ENCODE results near the gene LAIR1. TPM values are rescaled to one million over a fixed set of nuclear protein-coding genes. Genes with fewer than 3 reads are reported as not detected.

LAIR1 gene
- total RNA-seq, 4 donors from 2014 or later, result 0.57 to 11.4 (median 6.1) TPM

DNA sequence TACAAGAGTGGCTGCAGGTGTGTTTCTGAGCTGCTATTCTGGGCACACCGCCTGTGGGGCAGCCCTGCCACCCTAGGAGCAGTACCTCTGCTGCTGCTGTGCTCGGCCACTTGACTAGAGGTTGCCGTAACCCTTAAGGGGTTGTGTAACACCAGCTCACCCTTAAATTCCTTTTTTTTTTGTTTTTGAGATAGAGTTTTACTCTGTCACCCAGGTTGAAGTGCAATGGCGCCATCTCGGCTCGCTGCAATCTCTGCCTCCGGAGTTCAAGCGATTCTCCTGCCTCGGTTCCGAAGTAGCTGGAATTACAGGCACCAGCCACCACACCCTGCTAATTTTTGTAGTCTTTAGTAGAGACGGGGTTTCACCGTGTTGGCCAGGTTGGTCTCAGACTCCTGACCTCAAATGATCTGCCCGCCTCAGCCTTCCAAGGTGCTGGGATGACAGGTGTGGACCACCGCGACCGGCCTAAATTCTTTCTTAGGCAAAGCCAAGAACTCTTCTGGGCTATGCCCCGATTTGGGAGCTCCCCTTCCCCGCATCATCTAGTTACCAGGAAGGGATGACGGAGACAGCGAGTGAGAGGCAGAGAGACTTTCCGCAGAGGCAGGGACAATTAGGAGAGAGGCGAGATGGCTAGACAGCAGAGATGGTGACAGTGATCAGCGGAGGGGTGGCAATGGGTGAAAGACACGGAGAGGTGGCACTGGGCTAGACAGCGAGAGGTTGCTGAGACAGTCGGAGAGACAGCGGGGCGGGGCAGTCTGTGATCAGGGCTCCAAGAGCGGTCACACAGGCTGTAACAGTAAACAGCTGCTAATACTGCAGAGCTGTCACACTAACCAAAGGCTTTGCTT lies 47.4 kb downstream of the LAIR1 start:
- Histone ChIP-seq H3K4me3 (no peak overlapping the region), H3K9me3 (no peaks in the 10 kb centered on the region), H3K27ac (no peak overlapping the region), H3K4me1 (no peaks in the 10 kb centered on the region), H3K27me3 (peaks cover 0 to 57% (median 0%) of the 10 kb centered on the region in 4 donors), H3K36me3 (no peaks in the 10 kb centered on the region)
- intact Hi-C loops (cut with DNase I), result no loop called here
- TF ChIP-seq, protein P1, sequence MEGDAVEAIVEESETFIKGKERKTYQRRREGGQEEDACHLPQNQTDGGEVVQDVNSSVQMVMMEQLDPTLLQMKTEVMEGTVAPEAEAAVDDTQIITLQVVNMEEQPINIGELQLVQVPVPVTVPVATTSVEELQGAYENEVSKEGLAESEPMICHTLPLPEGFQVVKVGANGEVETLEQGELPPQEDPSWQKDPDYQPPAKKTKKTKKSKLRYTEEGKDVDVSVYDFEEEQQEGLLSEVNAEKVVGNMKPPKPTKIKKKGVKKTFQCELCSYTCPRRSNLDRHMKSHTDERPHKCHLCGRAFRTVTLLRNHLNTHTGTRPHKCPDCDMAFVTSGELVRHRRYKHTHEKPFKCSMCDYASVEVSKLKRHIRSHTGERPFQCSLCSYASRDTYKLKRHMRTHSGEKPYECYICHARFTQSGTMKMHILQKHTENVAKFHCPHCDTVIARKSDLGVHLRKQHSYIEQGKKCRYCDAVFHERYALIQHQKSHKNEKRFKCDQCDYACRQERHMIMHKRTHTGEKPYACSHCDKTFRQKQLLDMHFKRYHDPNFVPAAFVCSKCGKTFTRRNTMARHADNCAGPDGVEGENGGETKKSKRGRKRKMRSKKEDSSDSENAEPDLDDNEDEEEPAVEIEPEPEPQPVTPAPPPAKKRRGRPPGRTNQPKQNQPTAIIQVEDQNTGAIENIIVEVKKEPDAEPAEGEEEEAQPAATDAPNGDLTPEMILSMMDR (IDR thresholded peaks at IDR 0.05), result no peak
- DNase-seq, result no peak
- 47 to 77% methylated on average over 15 to 23 of the region's 29 CpGs for WGBS, 2 donors

DNA sequence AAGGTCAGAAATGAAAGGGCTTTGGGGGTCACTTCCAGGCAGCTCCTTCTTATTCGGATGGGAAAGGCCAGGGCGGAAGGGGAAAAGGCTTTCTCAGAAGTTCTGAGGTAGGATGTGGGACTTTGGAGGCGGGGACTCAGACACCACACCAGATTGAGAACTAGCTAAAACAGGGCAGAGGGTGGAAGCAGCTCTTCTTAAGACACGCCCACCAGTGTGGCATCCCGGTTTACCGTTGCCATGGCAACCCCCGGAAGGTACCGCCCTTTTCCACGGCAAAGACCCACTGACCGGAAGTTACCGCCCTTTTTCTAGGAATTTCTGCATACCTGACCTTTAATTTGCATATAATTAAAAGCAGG lies 48.0 kb downstream of the LAIR1 start:
- no peak overlapping the region for H3K27ac ChIP-seq
- TF ChIP-seq POLR2A (IDR thresholded peaks at IDR 0.05), result no peak
- TF ChIP-seq, protein P1 (IDR thresholded peaks at IDR 0.05), result no peak
- H3K4me1 ChIP-seq, result no peaks in the 10 kb centered on the region
- 22 to 41% methylated on average over 9 to 11 of the region's 11 CpGs for WGBS, 2 donors
- intact Hi-C loops (cut with DNase I), result no loop called here
- no peaks in the 10 kb centered on the region for H3K36me3 ChIP-seq
- H3K27me3 ChIP-seq, result peaks cover 0 to 57% (median 0%) of the 10 kb centered on the region in 4 donors
- H3K9me3 ChIP-seq, result no peaks in the 10 kb centered on the region
- no peak overlapping the region for H3K4me3 ChIP-seq
- no peak for DNase-seq

DNA sequence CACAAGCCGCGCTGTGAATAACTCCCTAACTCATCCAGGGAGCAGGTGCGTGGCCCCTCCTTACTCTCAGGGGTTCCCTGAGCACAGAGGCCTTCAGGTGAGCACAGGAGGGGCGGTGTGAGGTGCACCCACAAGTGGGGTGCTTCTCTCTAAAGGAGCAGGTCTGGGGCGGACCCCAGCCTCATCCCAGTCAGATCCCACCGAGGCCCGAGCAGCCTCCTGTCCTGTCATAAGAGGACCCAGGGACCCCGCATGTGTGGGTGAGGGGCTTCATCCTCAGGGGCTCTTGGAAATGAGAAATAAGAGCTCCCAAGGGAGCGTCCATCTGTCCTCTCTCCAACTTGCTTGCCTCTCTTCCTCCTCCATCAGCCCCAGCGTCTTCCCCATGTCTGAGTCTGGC lies 48.8 kb downstream of the LAIR1 start:
- H3K9me3 ChIP-seq, result no peaks in the 10 kb centered on the region
- intact Hi-C loops (cut with DNase I), result no loop called here
- no peak for TF ChIP-seq POLR2A (IDR thresholded peaks at IDR 0.05)
- TF ChIP-seq, protein P1 (IDR thresholded peaks at IDR 0.05), result no peak
- H3K36me3 ChIP-seq, result no peaks in the 10 kb centered on the region
- 78 to 81% methylated on average over 9 of the region's 10 CpGs for WGBS, 2 donors
- H3K27ac ChIP-seq, result no peak overlapping the region
- H3K4me3 ChIP-seq, result no peak overlapping the region
- H3K4me1 ChIP-seq, result no peaks in the 10 kb centered on the region
- peaks cover 0 to 57% (median 0%) of the 10 kb centered on the region in 4 donors for H3K27me3 ChIP-seq
- no peak for DNase-seq

DNA sequence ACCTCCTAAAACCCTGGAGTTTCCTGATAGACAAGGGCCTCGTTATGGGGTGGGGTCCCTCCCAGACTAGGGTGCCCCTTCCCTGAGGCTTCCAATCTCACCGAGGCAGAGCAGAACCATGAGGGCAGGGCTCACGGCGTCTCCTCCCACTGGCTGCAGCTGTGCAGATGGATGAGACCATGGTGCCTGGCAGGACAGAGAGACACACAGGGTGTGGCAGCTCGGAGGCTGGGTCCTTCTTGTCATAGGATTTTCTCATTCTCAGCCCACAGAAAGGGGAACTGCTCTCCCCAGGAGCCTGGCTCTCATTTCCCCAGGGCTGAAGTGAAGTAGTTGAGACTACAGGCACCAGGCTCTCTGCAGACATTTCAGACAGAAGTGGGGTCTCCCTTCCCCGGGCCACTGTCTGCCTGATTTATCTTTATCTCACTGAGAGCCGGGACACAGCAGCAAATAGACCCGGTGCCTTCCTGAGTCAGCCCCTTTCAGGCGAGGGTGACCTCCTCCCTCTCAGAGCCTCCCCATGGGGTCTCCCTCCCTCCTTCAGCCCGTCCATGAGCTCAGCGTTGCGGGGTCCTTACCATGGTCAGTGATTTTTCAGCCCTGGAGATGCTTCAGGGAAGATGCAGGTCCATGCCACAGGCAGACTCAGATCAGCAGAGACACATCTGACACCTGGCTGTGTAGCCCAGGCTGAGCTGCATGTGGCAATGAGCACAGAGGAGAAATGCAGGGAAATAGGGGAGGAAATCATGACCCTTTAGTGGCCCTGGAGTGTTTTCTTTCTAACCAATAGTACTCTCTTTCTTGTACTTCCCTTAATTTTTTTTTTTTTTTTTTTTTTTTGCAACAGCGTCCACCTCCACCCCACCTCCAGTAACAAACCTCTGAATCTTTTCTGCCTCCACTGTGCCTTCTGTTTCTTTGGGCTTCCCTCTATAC lies 52.0 kb downstream of the LAIR1 start, which contains the start of gene LILRA5:
LILRA5 (minus strand) TSS at position 731 of the 942 bp plus-strand sequence; CDS start at position 584, 147 bp downstream.
- Histone ChIP-seq H3K27me3 (peaks cover 0 to 39% (median 0%) of the 10 kb centered on the region in 4 donors), H3K4me3 (no peak within 1 kb of the TSS), H3K4me1 (no peaks in the 10 kb centered on the region), H3K9me3 (no peaks in the 10 kb centered on the region), H3K36me3 (no peaks in the 10 kb centered on the region), H3K27ac (no peak within 1 kb of the TSS)
- WGBS, 2 donors, result 37 to 61% methylated on average over 8 to 10 of the region's 13 CpGs
- DNase-seq, result no peak
- intact Hi-C loops (cut with DNase I), result no loop called here
- TF ChIP-seq, protein P1 (IDR thresholded peaks at IDR 0.05), result no peak
- no peak for TF ChIP-seq POLR2A (IDR thresholded peaks at IDR 0.05)
